ENCODE measurements around the gene TRIOBP.

Gene TRIOBP

DNA sequence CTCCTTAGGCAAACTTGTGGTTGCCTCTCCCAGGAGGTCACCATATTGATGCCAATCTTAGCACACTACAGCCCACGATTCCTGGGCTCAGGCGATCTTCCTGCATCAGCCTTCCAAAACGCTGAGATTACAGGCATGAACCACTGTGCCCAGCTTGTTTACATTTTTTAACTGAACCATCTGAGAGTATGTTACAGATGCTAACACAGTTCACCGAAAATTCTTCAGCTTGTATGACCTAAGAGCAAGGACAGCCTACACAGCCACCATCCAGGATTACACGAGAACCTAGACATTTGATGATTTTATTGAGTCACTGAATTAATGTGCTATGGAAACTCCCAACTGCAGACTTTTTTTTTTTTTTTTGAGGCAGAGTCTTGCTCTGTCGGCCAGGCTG is 27.3 kb upstream of the TRIOBP start:
- DNase-seq (ENCODE audit: low spot score): peak; percentile 74

DNA sequence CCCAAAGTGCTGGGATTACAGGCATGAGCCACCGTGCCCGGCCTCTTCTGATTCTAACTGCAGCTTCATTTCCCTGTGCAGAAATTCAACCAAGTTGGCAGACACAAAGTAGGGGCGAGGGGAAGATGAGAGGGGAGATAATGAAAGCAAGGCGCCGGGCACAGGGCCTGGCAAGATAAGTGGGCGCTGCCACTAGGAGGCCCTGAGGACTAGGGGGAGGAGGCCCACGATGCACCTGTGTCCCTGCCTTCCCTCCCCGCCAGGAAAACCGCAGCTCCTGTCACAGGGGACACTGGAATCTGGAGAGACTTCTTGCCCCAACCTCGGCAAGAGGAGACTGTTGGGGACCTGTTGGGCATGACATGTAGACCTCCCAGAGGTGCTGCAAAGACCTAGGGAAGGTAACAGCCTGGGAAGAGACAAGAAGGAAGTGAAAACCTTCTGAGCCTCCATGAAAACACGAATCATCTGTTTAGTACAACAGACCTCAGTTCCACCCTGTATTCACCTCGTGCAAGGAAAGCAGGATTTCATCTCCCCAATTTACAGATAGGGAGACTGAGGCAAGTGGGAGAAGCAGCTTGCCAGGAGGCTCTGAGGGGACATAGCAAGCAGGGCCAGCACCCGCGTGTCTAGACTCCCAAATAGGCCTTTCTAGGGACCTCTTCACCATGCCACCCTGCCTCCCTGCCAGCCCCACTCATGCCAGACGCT is 24.5 kb upstream of the TRIOBP start:
- no peak for DNase-seq (ENCODE audit: low spot score)

DNA sequence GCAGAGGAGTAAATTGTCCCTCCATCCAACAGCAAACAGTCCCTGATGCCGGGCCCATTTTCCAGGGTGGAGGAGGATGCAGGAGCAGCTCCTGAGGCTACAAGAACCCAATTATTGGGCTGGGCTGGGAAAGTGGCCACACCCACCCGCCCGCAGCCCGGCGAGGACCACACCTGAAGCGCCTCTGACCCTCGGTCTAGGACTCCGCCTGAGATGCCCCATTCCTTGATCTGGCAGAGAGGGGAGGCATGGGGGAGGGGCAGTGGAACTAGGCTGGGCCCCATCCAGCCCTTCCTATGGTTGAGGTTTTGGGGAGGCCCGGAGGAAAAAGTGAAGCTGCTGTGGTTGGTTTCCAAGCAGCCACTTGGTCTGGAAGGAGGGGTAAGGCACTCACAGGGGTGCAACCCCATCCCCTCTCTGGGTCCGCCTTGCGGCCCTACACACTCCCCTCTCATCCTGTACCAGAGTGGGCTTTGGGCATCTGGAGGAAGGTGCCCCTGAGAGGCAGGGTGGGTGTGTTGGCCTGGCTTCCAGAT is 23.9 kb upstream of the TRIOBP start:
- no peak for DNase-seq (ENCODE audit: low spot score)

DNA sequence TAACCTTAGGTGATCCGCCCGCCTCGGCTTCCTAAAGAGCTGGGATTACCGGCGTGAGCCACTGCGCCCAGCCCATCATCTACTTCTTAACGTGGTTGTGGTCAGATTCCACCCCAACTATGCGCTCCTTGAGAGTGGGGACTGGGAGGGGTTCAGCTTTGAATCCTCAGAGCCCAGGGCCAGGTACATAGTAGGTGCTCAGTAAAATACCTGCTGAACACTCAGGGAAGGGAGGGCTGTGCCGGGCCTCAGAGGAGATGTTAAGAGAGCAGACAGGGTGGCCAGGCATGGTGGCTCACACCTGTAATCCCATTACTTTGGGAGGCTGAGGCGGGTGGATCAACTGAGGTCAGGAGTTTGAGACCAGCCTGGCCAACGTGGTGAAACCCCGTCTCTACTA is 22.6 kb upstream of the TRIOBP start:
- no peak for DNase-seq (ENCODE audit: low spot score)

DNA sequence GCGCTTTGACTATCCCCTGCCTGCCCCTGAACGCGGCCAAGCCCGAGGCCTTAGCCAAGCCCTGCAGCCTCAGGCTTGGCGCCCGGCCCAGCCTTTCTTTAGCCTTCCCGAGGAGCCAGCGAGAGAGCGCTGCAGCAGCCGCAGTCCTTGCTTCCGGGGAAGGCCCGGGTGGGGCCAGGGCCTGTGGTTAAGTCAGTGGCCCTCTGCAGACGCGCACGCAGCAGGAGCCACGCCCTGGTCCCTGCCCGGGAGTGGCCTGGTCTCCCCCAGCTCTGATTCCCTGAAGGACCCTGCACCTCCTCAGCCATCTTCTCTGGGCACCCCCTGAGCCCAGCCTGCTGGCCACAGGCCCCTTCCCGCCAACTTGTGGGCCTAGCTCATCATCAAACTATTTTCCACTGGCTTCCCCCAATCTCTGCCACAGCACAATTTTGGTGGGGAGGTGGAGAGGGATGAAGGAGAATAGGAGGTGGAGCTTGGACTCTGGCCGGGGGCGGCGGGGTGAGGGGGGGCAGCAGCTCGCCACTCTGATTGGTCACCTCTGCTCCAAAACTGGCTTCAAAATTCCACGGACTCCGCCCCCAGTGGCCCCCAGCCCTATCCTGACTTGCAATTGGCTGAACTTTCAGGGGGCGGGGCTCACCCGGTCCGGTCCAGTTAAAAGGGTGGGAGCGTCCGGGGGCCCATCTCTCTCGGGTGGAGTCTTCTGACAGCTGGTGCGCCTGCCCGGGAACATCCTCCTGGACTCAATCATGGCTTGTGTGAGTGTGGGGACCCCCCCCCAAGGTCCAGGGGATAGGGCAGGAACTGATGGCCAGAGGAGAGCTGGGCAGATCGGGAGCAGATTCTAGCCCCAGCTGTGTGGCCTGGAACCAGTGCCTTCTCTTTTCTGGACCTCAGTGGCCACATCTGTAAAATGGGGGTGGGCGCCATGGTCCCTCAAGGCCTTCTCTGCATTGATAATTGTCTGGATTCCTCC is 21.6 kb upstream of the TRIOBP start, which contains the start of gene LGALS1:
LGALS1 (plus strand) TSS at position 686 of the 979 bp plus-strand sequence; CDS start at position 753, 67 bp downstream.
- peak; percentile 96 for DNase-seq (ENCODE audit: low spot score)

DNA sequence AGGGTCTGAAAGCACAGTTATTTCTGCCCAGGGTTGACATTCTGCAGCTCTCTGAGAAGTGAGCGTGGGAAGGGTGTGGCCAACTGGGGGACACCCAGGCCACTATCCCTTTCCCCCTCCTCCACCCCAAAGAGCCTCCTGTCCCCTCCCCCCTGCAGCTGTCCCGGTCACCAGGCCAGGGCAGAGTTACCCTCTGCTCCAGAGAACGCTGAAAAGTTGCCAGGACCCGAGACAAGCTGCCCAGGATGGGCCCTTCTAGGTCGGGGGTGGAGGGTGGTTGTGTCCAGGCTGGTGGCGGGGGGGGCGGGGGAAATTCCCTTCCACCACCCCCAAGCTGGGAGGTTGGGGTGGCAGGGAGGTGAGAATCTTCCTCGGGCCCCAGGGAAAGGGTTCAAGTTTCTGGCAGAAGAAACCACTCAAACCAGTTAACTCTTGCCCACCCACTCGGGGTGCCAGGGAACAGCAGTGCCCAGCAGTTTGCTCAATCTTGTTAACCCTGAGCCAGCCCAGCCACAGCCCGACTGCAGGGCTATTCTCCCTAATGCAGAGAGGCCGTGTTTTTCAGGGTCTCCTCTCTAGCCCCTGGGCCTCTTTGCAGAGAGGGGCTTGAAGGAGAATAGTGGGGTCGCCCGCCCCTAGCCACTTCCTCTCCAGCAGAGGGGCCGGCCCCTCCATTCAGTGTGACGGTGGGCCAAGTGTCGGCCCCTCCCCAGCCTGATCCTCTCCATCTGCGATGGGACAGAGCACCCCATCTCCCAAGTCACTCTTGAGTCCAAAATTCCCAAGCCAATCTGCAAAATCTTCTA is 20.7 kb upstream of the TRIOBP start:
- DNase-seq (ENCODE audit: low spot score): no peak

DNA sequence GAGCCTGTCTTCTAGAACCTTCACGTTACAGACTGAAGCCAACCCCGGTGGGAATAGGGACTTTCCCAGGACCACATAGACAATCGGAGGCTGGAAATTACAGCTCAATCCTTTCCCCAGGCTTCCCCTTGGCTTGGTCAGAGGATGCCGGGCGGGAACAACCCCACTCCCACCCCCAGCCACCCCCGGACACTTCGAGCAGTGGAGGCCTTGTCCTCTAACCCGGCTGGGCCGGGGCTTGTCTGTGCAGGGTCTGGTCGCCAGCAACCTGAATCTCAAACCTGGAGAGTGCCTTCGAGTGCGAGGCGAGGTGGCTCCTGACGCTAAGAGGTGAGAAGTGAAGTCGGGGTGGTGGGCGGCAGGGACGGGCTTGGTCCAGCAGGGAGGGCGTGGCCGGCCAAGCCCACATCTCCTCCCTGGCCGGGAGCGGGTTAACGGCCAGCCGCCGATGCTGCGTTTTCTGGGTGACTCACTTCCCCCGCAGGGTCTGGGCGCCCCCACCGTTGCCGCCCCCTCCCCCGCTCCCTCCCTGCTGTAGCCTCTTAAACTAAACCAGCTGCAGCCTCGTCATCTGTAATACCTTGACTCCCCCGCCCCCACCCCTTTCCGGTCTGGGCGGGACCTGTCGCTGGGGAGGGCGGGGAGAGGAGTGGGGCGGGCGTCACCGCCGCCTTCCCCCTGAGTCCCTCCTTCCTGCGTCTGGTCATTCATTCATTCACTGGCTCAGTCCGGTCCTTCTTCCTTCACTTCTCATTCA is 19.9 kb upstream of the TRIOBP start:
- peak; percentile 84 for DNase-seq (ENCODE audit: low spot score)

DNA sequence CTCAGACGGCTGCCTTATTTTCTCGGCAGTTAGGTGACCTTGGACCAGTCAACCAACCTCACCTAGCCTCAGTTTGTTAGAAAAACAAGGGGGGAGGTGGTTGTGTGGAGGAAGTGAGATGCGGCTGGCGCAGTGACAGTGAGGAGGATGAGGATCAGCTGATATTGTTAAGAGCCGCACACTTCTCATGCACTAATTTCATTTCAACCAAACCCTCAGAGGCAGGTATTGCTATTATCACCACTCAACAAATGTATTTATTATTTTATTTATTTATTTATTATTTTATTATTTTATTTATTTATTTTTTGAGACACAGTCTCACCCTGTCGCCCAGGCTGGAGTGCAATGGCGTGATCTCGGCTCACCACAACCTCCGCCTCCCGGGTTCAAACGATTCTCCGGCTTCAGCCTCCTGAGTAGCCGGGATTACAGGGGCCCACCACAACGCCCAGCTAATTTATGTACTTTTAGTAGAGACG is 19.3 kb upstream of the TRIOBP start:
- no peak for DNase-seq (ENCODE audit: low spot score)

DNA sequence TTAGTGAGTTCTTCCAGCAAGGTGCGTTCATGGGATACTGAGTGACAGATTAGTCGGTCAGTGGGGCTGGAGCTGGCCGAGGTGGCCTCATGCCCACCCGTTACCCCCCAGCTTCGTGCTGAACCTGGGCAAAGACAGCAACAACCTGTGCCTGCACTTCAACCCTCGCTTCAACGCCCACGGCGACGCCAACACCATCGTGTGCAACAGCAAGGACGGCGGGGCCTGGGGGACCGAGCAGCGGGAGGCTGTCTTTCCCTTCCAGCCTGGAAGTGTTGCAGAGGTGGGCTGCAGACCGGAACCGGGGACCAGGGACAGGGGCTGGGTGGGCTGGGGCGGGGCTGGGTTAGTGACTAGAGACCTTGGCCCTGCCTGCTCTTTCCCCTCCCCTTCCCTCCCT is 18.5 kb upstream of the TRIOBP start:
- no peak for DNase-seq (ENCODE audit: low spot score)

DNA sequence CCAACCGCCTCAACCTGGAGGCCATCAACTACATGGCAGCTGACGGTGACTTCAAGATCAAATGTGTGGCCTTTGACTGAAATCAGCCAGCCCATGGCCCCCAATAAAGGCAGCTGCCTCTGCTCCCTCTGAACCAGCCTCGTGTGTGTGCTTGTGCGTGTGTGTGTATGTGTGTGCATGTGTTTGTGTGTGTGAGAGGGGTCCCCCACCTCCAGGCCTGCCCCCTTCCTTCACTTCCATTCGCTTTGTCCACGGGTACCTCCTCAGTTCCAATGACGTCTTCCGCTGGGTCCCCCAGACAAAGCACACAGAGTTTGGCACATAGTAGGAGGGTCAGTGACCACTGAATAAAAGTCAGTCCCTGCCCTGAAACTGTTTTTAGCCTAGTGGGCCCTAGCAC is 17.2 kb upstream of the TRIOBP start:
- no peak for DNase-seq (ENCODE audit: low spot score)

DNA sequence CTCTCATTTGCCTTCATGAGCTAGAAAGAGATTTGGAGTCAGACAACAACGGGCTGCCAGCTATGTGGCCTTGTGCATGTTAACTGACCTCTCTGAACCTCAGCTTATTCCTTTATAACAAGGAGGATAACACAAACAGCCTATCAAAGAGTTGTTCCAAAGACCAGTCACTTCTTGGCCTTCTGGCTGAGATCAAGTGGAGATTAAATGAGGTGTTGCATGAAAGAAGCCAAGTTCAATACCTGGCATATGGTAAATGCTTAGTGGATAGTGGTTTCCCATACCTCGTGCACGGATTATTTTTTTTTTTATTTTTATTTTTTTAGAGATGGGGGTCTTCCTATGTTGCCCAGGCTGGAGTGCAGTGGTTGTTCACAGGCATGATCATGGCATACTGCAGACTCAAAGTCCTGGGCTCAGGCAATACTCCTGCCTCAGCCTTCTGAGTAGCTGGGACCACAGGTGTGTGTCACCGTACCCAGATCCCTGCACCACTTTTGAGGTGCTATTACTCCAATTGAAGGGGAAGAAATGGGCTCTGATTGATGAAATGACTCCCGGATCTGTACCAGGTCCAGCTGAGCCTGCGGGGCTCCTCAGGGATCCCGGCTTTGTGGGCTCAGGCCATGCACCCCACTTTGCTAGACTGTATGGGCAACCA is 16.5 kb upstream of the TRIOBP start:
- no peak for DNase-seq (ENCODE audit: low spot score)

DNA sequence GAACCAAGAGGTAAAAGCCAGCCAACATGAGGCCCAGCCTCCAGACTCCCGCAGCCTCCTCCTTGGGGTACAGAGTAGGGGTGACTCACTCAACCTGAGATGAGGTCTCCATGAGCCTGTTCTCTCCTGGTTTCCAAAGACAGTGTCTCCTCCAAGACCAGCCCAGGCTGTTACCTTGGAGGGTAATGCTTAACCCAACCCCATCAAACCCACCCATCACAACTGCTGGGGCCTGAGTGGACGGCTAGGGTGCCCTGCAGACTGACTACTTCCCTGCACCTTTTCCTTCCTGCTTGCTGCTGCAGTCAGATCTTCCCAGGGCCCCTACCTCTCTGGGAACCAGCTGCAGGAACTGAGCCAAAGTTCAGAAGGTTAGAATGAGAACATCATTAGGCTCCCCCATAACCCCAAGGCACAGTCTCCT is 15.8 kb upstream of the TRIOBP start:
- DNase-seq (ENCODE audit: low spot score): no peak

DNA sequence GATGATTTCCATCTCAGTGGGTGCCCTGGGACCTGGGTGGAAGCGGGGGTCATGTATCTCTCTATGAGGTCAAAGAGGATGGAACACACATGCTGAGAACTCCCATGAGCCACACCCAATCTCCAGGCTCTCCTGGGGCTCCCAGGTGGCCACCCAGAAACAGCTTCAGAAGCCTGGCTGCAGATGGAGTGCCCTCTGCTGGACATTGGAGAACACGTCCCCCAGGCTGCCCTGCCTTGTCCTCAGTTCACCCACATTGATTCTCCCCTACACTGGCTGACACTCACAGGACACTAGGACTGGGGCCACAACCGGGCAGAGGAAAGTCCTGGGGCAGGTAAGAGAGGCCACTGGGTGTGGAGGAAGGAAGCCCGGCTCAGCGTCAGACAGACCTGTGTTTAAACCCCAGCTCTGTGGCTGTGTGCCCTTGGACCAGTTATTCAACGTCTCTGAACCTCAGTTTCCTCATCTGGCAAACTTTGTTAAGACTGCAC is 15.2 kb upstream of the TRIOBP start:
- DNase-seq (ENCODE audit: low spot score): peak; percentile 78

DNA sequence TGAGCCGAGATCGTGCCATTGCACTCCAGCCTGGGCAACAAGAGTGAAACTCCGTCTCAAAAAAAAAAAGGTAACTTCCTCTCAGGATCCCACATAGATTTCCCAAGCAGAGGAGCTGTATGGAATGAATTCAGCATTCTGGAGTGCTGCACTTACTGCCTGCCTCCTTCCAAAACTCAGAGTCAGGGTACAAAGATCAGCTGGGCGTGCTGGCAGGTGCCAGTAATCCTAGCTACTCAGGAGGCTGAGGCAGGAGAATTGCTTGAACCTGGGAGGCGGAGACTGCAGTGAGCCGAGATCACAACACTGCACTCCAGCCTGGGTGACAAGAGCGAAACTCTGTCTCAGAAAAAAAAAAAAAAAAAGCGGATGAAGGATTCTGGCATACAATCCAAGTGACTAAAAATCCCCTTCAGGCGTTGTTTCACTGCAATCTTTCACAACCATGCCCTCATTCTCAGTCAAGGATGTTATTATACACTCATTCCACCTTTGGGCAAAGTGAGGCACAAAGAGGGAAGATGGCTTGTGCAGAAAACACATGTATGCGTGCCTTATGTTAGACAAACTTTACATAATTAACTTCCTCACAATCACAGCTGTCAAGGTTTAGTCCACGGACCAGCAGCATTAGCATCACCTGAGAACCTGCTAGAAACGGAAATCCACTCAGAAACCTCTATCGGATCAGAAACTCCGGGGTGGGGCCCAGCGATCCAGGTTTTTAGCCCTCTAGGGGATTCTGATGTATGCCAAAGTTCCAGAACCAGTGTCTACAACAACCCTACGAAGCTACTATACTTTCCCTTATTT is 11.8 kb upstream of the TRIOBP start:
- DNase-seq (ENCODE audit: low spot score): no peak

DNA sequence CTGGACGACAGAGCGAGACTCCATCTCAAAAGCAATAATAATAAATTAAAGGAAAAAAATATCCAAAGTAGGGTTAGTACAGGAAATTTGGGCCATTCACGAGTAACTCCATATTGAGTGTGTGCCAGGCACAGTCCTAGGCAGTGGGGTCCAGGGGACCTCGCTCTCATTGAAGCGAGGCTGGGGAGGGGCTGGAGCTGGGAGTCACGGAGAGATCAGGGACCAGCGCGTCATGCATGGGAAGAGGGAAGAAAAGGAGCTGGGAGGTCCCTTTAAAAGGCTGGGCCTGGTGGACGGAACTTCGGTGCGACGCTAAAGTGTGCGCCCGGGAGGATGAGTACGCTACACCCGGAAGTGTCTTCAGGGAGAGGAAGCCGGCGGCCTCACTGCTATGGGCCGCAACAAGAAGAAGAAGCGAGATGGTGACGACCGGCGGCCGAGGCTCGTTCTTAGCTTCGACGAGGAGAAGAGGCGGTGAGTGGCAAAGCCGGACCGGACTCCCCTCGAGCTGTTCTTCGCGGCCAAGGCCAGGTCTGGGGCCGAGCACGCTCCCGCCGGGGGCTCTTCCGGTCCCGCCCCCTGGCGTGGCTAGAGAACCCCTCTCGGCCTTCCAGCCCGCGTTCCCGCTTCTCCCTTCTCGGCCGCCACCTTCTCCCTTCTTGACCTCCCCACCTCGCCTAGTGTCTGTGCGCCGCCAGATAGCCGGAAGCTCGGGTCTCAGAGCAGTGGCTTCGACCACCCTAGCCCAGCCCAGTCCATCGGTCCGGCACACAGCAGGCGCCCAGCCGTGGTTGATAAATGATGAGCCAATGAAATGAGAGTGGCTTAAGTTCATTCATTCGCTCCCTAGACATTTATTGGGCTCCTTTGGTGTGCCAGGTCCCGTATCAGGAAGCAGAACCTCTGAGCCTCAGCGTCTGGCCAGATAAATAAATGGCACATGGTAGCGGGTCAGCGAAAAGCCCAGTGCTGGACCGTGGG is 10.6 kb upstream of the TRIOBP start, which contains the start of gene NOL12:
NOL12 (plus strand) TSS at position 342 of the 981 bp plus-strand sequence; CDS start at position 392, 50 bp downstream.
- peak; percentile 81 for DNase-seq (ENCODE audit: low spot score)

DNA sequence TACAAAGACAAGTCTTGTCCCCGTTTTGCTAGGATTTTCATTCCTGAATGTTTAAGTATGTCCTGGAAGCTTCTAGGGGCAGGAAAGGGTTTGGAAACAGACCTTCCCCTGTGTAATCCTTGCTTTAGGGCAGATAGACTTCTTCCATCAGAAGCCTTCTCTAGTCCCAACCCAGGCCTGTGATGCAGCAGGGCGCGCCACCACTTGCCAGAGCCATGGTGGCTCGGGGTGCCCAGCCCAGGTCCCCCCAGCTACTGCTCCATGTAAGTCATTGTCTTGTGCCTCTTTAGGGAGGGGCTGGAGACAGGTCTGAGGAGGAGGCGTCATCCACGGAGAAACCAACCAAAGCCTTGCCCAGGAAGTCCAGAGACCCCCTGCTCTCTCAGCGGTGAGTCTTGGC is 6.4 kb upstream of the TRIOBP start:
- DNase-seq (ENCODE audit: low spot score): no peak

DNA sequence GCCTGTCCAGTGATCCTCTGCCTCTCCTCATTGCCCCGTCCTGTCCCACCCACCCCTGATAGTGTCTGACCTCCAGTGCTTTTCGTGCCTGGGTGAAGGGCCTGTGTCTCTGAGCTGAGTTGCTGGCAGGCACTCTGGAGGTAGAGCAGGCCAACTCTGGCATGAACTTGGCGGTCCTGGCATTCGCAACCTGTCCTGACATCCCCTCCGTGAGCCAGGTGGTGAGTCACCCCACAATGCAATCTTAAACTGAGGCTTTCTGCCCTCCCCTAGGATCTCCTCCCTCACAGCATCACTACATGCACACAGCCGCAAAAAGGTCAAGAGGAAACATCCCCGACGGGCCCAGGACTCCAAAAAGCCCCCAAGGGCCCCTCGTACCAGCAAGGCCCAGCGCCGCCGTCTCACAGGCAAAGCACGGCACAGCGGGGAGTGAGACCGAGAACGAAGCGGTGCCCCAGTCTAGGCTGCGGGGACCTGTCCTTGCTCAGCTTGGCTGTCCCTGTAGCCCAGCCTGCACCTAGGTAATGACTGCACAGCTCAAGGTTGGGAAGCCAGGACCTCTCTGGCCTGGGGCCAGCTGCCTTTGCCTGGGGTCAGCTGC is 5.8 kb upstream of the TRIOBP start:
- DNase-seq (ENCODE audit: low spot score): no peak

Data from AG08396 (cell line).